GM23338 (cell line): ENCODE measurements around the gene CCDC74B.
"Not testable (repeated sequence)": the region's sequence is repeated elsewhere in the genome, so short reads cannot be mapped to it uniquely, and the experiment has no call there.

Experiments
- CTCF ChIP-seq, 2 experiments: fragments of 200-600 bp in 1 of 2; sonication (generic) in 1 of 2; conservative IDR thresholded peaks; 2 replicates each; pipeline versions ENCODE4 v1.5.1 to v1.6.1; 2016 to 2017; ENCODE audit warnings: antibody characterized with exemption in 2 of 2, low read depth in 2 of 2, mild to moderate bottlenecking in 2 of 2, moderate library complexity in 1 of 2
- EZH2phosphoT487 ChIP-seq: fragments of 200-600 bp; sonication (generic); IDR thresholded peaks from one replicate; pipeline ENCODE4 v1.8.1; 2018; ENCODE audit warnings: antibody characterized with exemption; ENCODE audit not compliant: unreplicated experiment
- POLR2AphosphoS5 ChIP-seq: IDR thresholded peaks from 2 replicates; pipeline ENCODE4 v1.6.1; 2016; ENCODE audit warnings: antibody characterized with exemption, low read depth
- STAT1 ChIP-seq: IDR thresholded peaks from one replicate; pipeline ENCODE4 v1.6.1; 2016; ENCODE audit warnings: antibody characterized with exemption; ENCODE audit not compliant: unreplicated experiment

- not testable (repeated sequence) for TF ChIP-seq CTCF (conservative IDR thresholded peaks at IDR 0.05; ENCODE audit: low read depth in 2 of 2); STAT1; POLR2AphosphoS5; EZH2phosphoT487
Observed at GRCh38 chr2:130152136-130152815, 7.4 kb upstream of the CCDC74B start.
